DMS114 treated with DMSO at 0.1 percent for 48 hours (cell line): ENCODE measurements around the gene PDGFC.
"Not testable (repeated sequence)": the region's sequence is repeated elsewhere in the genome, so short reads cannot be mapped to it uniquely, and the experiment has no call there.

Source experiments
- DNase-seq: peaks from one replicate; lab custom pipeline; 2025; ENCODE audit not compliant: unreplicated experiment; lab: John Stamatoyannopoulos, UW

PDGFC gene

DNA sequence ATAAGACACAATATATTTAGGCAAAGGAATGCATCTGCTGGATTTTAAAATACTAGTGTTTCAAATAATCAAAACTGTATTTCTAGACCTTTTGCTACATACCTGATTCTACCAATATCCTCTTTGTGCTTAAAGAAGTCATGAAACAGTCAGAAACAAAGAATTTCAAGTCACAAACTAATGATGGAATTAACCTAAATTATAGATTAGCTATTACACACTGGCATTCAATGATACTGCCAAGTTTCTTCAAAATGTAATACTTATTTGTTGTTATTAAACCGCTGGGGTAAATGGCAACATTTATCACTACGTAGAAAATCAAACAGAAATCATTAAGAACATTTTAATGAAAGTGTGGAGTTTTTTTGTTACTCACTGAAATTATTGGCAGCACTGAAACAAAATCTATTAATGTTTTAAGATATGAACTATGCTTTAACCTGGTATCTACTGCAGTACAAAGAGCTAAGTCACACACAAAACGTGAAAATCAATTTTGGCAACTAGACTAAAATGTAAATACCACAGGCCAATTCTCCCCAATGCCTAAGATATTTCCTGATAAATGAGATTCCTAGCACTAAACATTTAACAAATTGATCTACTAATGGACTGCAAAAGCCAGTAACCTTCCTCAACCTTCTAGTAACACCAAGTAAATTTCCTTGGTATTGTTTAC is 19.4 kb downstream of the PDGFC start:
- no peak for DNase-seq

GRCh38 chr4:156950948-156951347 is 20.7 kb downstream of the PDGFC start:
- DNase-seq: no peak

DNA sequence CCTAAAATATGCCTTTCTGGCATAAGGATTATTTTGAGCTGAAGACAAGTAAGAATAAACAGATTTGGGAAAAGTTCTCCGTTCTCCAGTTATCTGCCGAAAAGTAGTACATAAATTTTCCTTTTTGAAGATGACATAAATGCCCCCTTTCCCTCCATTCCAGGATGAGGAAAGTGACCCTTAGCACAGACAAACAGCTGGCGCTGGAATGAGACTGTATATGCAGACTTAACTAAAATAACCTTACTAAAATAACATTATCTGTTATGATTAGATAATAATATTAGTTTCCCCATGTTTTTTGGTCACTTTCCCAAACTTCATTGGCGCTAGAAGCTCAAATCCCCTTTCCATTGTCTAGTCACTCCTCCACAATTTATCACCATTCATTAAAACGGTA is 21.5 kb downstream of the PDGFC start:
- no peak for DNase-seq

- no peak for DNase-seq
Measured at GRCh38 chr4:156949373-156949814, 22.2 kb downstream of the PDGFC start.

DNA sequence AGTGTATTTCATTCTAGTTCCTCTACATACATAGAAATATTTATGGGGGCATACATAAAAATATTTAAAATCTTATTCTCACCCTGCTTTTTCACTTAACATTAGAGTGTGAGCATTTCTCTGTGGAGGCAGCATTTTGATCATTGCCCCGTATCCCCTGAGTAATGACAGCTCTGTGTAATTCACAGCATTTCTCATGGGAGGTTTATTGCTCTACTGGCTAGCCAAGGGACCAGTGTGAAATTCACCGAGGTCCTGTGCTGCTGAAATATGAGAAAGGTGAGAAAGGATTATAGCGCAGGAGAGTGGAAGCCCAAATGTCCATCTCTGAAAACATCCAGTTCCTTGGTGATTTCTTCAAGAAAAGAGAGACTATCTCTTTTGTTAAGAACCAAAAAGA is 22.9 kb downstream of the PDGFC start:
- DNase-seq: no peak

DNA sequence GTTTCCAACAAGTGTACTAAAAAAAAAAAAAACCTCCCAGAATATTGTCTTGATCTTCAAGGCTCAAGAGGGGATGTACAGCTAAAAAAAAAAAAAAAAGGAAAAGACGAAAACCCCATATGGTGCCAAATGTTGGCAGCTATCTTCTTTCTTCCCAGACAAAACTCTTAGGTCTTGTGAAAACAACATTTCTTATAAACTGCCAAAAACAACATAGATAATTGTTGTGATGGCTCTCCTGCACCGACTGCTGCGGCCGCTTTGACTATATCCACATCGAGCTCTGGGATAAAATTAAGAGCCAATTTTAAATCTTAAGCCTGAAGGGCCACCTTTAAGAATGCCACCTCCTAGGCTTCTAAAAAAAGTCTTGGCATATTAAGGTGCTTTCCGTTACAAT is 23.5 kb downstream of the PDGFC start:
- no peak for DNase-seq

GRCh38 chr4:156946516-156947424 is 24.8 kb downstream of the PDGFC start:
- no peak for DNase-seq

DNA sequence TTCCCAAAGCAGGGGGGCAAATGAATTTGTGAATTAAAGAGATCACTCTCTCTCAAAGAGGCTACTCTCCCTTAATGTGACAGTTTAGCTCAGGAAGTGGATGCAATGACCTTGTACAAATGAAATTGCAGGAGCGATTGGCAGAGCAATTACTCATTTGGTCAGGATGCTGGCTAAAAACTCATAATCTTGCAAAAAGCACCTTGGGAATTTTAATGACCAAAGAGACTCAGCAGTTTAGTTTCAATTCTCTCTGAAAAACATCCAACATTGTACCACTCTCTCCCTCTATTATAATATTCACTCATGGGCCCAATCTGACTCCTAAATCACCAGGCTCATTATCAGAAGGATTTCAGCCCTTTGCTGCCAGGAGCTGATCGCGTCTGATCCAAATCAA is 26.1 kb downstream of the PDGFC start:
- DNase-seq: peak; percentile 88

GRCh38 chr4:156942991-156943390 is 28.6 kb downstream of the PDGFC start:
- DNase-seq: no peak

DNA sequence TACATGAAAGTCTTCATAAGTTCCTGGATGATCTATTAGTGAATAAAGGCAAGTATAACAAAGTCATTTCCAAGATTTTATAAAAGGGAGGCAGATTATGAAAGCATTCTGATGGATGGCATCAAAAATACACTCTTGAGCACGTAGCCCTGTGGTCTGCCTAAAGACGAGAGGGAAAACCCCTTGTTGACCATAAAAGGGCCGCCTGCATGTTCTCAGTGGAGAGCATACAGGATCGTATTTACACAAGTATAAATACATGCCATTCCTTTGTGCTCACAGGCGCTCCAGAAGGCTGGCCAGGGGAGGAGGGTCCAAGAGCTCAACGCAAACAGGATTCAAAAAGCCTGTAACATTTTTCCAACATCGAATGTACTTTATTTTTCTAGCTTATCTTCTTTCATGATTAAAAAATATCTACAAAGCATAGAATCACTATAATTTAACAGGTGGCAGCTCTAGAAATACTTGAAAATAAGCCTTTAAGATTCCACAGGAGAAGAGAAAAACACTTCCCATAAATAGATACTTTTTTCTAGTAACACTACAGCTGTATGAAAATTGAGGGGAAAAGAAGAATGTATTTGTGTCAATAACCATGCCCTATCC is 29.6 kb downstream of the PDGFC start:
- peak; percentile 83 for DNase-seq

DNA sequence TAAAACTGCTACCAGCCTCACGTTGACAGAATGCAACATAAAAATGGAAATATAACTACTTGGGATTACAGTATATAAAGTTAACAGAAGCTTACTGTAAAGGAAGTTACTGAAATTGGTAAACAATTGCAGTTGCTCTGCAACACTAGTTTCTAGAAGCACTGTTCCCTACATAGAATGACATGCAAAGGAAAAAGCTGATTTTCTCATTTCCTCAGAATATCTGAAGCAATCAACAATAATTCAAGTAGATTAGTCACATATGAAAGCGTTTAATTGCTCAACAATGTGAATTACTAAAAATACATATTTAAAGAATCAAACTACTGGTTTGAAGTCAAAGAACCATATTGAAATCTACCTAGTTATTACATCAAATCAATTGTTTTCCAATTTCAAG is 31.8 kb downstream of the PDGFC start:
- DNase-seq: no peak

GRCh38 chr4:156939139-156939538 is 32.5 kb downstream of the PDGFC start:
- DNase-seq: no peak

GRCh38 chr4:156934259-156934635 is 37.4 kb downstream of the PDGFC start:
- DNase-seq: no peak

DNA sequence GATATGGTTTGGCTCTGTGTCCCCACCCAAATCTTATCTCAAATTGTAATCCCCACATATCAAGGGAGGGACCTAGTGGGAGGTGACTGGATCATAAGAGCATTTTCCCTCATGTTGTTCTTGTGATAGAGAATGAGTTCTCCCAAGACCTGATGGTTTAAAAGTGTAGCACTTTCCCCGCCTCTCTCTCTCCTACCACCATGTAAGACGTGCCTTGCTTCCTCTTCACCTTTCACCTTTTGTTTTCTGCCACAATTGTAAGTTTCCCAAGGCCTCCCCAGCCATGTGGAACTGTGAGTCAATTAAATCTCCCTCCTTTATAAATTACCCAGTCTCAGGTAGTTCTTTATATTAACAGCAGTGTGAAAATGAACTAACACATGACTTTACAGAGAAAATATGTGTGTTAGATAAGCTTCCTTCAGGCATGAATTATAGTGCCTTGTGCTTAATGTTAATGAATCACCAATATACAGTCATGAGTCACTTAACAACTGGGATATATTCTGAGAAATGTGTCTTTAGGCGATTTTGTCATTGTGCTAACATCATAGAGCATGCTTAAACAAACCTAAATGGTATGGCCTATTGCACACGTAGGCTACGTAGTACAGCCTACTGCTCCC is 37.9 kb downstream of the PDGFC start:
- DNase-seq: no peak

GRCh38 chr4:156932360-156932759 is 39.2 kb downstream of the PDGFC start:
- not testable (repeated sequence) for DNase-seq

DNA sequence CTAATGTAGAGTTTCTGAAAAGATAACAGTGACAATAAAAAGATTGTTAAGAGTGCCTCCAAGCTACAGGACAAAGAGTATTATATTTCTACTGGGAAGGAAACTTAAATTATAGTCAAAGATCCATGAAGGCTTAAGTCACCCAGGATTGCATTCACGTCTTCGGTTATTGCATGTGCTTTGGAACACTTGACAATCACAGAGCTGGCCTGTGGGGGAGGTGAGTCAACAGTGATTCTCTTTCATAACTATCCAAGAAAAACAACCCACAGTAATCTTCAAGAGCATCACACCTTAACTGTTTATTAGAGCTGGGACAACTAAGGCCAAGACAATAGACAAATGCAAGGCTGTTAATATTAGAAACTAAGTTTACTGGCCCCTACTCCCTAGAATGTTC is 40.3 kb downstream of the PDGFC start:
- no peak for DNase-seq

DNA sequence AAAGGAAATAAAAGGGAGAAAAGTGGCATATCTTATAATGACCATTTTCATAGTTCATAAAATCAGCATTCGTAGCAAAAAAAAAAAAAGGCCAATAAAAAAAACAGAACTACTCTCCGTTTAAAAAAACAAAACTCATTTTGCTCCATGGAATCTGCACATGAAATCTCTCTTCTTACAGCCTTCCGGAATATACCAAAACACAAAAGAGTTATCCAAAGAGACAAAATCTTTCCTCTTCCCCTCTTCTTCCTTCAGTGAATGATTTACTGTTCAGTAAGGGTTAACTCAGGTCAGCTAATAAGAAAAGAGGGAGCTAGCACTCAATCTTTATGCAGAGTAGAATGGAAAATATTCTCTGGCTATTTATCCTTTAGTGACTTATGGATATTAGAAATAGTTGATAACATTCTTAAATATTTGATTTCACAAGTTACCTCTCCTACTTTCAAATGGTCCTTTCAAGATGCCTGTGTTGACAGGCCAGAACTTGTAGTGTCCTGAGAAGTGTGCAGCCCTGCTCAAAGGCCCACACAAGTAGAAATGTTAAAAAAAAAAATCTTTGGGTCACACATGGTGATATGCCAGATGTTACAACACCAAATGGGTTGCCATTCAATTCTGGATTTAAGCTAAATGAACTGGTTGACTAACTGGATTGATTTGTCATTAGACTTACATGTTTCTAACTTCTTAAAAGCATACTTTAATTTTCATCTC is 42.1 kb downstream of the PDGFC start:
- no peak for DNase-seq

- no peak for DNase-seq
Measured at GRCh38 chr4:156924774-156925315, 46.8 kb downstream of the PDGFC start.

- DNase-seq: no peak
Measured at GRCh38 chr4:156923525-156923924, 48.1 kb downstream of the PDGFC start.

DNA sequence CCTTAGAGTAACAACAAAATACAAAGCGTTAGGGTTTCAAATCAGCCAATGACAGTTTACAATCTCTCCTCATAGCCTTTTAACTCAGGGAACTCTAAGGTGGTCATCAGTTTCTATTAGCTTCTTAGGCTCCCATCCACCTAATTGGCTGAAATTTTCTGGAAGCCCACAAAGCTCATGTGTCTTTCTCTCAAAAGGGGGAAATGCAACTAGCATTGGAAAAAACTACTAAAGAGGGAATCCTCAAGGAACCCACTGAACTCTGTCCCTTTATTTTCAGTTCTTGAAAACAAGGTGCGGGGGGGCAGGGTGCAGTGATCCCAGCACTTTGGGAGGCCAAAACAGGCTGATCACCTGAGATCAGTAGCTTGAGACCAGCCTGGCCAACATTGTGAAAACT is 56.4 kb downstream of the PDGFC start:
- DNase-seq: no peak

GRCh38 chr4:156913234-156913633 is 58.4 kb downstream of the PDGFC start:
- DNase-seq: no peak
